ENCODE measurements around the gene PTPRS.

DNA sequence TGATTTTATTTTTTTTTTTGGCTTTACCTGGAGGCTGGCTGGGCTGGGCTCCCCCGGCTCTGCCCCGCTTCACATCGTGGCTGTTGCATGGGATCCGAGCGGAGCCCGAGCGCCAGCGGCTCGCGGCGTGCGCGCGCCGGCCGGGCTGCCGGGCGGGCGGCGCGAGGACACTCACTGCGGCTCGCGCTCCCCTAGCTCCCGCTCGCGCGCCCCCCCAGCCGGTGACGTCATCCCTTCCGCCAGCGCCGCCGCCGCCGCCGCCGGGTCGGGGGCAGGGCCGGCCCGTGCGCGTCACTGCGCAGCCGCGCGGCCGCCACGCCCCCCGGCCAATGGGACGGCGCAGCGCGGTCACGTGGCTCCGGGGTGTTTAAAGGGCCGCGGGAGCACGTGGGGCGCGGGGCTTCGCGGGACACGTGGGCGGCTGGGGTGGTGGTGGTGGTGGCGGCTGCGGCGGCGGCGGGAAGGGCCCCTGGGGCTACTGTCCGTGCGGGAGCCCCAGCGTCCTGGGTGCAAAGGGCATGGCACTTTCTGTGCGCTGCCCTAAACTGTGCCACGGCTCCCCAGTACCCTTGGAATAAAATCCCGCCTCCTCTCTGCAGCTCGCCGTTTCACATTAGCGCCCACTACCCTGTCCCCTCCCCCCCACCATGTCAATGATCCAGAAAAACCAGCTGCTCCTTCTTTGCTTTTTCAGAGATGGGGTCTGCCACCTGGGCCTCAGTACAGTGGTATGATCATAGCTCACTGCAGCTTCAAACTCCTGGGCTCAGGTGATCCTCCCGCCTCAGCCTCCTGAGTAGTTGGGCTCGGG is at the start of gene PTPRS:
- TF ChIP-seq TAF1 (IDR thresholded peaks at IDR 0.05; ENCODE audit: low read depth, low read length) (peak; percentile 36; the same call in 1 of the 2 replicates), POLR2A (IDR thresholded peaks at IDR 0.05; ENCODE audit: control extremely low read depth in 1 of 2, low read depth in 2 of 2, low read length in 2 of 2) (peak; percentile 31 to 62)

All from H1 (cell line).